C4-2B (cell line): Measurements from ENCODE around the gene UGCG.

ENCODE experiments used
- H3K27ac ChIP-seq: fragments of 450-650 bp; 2 replicates; pipeline ENCODE4 v1.5.1; 2017
- ZFX ChIP-seq: fragments of 450-650 bp; IDR thresholded peaks from 2 replicates; pipeline ENCODE4 v1.6.1; 2017
- TF ChIP-seq, protein P1 (sequence below): fragments of 450-650 bp; conservative IDR thresholded peaks from 2 replicates; pipeline ENCODE4 v1.5.1; 2017; ENCODE audit warnings: mild to moderate bottlenecking

Gene UGCG

DNA sequence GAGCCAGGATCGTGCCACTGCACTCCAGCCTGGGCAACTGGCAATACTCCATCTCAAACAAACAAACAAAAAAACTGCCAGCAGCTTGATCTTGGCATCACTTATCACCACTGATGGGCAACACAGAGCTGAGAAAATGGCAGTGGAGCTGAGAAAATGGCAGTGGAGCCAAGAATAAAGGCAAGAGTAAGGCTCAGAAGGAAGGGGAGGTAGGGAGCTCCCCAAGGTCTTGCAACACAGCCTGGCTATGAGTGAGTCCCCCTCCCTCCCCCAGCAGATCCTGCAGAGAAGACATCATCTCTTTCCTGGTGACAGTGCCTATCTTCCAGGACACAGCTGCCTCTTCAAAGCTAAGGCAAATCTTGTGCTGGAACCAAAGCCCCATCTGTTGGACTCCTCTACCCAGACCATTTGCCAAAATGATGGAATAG, 70.3 kb downstream of the UGCG start:
- no peak for TF ChIP-seq ZFX
- TF ChIP-seq, protein P1, sequence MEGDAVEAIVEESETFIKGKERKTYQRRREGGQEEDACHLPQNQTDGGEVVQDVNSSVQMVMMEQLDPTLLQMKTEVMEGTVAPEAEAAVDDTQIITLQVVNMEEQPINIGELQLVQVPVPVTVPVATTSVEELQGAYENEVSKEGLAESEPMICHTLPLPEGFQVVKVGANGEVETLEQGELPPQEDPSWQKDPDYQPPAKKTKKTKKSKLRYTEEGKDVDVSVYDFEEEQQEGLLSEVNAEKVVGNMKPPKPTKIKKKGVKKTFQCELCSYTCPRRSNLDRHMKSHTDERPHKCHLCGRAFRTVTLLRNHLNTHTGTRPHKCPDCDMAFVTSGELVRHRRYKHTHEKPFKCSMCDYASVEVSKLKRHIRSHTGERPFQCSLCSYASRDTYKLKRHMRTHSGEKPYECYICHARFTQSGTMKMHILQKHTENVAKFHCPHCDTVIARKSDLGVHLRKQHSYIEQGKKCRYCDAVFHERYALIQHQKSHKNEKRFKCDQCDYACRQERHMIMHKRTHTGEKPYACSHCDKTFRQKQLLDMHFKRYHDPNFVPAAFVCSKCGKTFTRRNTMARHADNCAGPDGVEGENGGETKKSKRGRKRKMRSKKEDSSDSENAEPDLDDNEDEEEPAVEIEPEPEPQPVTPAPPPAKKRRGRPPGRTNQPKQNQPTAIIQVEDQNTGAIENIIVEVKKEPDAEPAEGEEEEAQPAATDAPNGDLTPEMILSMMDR, result no peak
- no peak overlapping the region for H3K27ac ChIP-seq

- H3K27ac ChIP-seq, result no peak overlapping the region
- TF ChIP-seq ZFX, result no peak
- TF ChIP-seq, protein P1, result no peak
Observed at GRCh38 chr9:111967621-111968020, 71.0 kb downstream of the UGCG start.

DNA sequence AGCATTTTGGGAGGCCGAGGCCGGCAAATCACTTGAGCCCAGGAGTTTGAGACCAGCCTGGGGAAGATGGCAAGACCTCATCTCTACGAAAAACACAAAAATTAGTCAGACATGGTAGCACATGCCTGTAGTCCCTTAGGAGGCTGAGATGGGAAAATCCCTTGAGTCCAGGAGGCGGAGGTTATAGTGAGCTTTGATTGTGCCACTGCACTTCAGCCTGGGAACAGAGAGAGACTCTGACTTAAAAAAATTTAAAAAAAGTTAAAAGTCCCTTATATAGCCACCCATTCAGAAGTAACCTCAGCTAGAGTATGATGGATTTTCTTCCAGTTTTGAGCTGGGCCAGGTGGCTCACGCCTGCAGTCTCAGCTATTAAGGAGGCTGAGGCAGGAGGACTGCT, 72.4 kb downstream of the UGCG start:
- no peak for TF ChIP-seq ZFX
- TF ChIP-seq, protein P1, result no peak
- no peak overlapping the region for H3K27ac ChIP-seq

- no peak overlapping the region for H3K27ac ChIP-seq
- TF ChIP-seq, protein P1, result no peak
- no peak for TF ChIP-seq ZFX
Observed at GRCh38 chr9:111969622-111970021, 73.0 kb downstream of the UGCG start.

DNA sequence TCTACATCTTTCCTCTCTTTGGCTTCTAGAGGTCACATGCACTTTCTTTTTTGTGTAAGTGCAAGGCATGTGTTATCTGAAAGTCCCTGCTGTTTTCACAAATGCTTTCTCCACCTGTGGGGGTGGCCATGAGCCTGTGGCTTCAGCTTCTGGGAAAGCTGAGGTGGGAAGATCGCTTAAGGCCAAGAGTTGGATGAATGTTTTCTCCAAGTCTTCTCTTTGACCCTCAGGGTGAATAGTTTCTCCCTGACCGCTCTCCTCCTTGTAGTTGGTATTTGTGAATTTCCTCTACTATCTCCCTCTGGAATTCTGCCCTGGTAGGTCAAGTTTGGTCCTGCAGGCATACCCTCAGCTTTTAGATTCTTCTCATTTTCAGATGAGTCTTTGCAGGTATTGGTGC, 74.2 kb downstream of the UGCG start:
- no peak for TF ChIP-seq ZFX
- TF ChIP-seq, protein P1, result no peak
- H3K27ac ChIP-seq, result no peak overlapping the region

DNA sequence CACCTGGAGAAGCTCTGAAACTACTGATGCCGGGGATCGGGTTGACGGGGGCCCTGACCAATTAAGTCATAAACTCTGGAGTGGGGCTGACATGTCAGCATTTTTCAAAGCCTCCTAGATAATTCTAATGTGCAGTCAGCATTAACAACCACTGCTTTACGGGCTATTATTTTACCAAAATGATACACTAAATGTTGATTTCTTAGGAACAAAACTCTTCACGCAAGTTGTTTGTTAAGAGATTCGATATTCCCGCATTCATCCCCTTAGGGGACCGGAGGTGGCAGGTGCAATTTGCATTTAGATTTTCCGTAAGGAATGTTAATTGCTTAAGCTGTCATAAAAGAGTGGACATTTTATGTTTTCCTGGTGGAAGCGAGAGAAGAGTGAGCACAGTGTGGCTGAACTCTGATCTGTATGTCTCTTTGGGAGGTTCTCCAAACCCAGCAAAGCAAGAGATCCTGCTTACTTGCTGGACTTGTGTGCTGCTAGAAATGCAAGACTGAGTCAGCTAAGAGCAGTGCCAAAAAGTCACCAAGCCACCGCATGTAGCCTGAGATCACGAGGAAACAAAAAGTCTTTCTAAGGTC, 77.6 kb downstream of the UGCG start:
- no peak overlapping the region for H3K27ac ChIP-seq
- TF ChIP-seq, protein P1, result no peak
- TF ChIP-seq ZFX, result no peak

GRCh38 chr9:111975709-111976108, 79.1 kb downstream of the UGCG start:
- TF ChIP-seq ZFX, result no peak
- TF ChIP-seq, protein P1, result no peak; the same call in 1 of the 2 replicates
- H3K27ac ChIP-seq, result no peak overlapping the region
